GM18868 (cell line): ENCODE data around the gene MIOS.
A peak's percentile ranks its signal among the peaks of the same experiment; 100 is the strongest.
"Not testable (repeated sequence)": the region's sequence is repeated elsewhere in the genome, so short reads cannot be mapped to it uniquely, and the experiment has no call there.

ENCODE experiments used
- ATAC-seq: cut with Tn5 transposase; IDR thresholded peaks from one replicate; pipeline ENCODE4 v1.9.1; 2021; ENCODE audit warnings: mild to moderate bottlenecking, moderate library complexity; ENCODE audit not compliant: unreplicated experiment

MIOS gene

GRCh38 chr7:7554021-7554432 lies 12.7 kb upstream of the MIOS start:
- no peak for ATAC-seq

DNA sequence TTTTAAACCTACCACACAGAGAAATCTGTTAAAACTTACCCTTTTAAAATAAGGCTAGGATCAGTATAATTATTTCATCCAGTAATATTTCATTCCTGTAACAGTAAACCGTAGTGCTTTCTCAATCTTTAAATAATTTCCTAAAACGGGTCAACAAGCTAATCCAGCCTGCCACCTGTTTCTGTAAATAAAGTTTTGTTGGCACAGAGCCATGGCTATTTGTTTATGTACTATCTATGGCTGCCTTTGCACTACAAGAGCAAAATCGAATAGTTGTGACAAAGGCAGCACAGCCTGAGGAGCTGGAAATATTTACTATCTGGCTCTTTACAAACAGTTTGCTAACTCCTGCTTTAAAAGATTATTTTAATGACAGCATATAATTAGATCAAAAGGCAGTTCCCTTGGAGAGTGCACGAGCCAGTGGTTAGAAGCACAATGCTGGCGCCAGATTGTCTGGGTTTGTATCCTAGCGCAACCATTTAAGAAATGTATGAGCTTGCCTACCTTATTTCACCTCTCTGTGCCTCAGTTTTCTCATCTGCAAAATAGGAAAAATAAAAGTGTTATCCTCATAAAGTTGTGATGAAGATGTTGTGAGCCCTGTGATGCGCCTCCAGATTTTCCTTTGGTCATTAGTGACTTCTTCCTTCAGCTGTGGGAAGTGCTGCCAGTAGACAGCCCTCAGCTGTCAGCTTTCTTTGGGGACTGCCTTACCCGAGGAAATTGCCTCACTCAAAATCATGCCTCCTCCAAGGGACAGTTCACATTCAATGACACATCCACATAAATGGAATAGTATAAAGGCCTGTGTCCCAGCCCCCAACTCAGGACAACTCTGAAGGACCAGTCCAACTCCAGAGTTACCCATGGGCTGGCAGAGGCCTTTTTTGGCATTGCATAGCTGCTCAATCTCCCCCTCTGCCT lies 11.8 kb upstream of the MIOS start:
- no peak for ATAC-seq

DNA sequence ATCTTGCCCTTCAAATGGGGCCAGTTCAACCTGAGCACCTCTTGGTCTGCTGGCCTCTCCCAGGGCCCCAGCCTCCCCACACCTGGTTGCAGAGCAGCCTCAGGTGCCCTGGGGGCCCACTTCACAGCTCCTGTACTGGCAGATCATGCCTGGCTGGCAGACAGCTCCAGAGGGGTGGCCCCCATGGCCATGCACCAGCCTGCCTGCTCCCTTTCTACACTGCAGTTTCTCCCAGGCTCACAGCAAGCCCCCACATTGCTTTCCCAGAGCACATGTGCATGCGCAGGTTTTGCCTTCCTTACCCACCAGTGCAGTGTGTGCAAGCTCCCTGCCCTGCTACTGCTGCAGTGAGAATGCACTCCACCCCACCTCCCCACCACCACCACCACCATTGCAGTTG lies 9.8 kb upstream of the MIOS start:
- ATAC-seq: no peak

DNA sequence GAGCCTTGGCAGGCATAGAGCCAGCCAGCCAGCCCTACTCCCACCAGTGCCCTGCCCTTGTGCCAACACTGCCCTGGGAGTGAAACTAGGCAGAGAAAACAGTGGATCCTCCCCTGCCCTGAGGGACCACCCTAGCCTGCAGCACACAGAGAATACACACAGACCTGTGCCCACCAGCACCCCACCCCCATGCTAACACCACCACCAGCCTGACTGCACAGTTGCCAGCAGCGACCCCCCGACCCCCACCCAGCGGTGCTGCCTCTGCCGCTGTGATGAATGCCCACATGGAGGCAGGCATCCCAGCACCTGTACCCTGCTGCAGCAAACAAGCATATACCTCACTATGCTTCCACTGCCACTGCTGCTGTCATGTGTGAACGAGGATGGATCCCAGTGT lies 9.4 kb upstream of the MIOS start:
- ATAC-seq: no peak

DNA sequence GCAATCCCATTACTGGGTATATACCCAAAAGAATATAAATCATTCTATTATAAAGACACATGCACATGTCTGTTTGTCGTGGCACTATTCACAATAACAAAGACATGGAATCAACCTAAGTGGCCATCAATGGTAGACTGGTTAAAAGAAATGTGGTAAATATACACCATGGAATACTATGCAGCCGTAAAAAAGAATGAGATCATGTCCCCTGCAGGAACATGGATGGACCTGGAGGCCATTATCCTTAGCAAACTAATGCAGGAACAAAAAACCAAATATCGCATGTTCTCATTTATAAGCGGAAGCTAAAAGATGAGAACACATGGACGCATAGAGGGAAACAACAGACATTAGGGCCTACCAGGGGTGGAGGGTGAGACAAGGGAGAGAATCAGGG lies 5.1 kb upstream of the MIOS start:
- ATAC-seq: not testable (repeated sequence)

- ATAC-seq: no peak
Measured at GRCh38 chr7:7562736-7563135, 3.9 kb upstream of the MIOS start.

GRCh38 chr7:7563269-7563668 lies 3.4 kb upstream of the MIOS start:
- ATAC-seq: no peak

GRCh38 chr7:7563813-7564212 lies 2.9 kb upstream of the MIOS start:
- no peak for ATAC-seq

DNA sequence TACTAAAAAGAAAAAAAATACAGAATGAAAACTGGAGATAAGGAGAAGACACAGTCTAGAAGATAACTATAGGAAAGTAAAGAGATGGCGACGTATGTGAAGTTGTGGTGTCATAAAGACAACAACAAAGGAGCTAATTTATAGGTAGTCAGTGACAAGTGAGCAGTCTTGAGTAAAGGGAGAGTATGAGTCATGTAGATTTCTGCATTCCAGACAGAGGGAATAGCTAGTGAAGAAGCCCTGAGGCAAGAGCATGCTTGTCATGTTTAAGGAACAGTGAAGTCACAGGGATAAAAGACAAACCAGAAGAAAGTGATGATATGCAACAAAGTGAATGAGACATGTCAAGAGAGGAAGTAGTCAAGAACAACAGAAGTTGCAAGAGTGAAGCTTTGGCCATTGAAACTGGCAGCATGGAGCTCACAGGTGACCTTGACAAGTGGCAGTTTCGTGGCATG lies 2.3 kb upstream of the MIOS start:
- ATAC-seq: no peak

DNA sequence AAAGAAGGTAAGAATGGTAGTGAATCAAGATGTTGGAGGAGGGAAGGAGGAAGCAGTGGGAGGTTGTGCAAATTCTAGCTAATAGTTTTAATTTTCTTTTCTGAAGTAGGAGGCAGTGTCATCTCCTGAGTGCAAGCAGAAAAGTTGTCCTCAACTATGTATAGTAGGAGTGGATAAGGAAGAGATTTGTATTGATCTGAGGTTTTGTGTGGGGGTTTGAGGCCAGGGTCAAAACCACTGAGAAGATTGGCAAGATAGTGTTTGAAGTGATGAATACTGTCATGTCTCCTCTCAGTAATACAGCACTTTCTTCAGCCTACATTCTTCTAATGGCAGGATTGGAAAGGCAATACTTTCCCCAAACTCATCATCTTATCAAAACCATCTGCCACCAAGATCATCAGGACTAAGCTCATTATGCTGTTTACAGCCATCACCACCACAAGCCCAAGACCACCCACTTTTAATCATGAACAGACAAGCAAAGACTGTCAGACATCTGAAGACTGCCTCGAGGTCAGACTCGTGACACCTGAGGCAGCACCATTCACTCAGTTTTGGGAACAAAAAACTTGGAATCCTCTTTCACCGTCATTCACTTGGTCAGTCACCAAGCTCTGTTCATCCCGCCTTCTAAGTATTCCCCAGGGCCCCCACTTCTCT lies 1.5 kb upstream of the MIOS start:
- ATAC-seq: no peak

DNA sequence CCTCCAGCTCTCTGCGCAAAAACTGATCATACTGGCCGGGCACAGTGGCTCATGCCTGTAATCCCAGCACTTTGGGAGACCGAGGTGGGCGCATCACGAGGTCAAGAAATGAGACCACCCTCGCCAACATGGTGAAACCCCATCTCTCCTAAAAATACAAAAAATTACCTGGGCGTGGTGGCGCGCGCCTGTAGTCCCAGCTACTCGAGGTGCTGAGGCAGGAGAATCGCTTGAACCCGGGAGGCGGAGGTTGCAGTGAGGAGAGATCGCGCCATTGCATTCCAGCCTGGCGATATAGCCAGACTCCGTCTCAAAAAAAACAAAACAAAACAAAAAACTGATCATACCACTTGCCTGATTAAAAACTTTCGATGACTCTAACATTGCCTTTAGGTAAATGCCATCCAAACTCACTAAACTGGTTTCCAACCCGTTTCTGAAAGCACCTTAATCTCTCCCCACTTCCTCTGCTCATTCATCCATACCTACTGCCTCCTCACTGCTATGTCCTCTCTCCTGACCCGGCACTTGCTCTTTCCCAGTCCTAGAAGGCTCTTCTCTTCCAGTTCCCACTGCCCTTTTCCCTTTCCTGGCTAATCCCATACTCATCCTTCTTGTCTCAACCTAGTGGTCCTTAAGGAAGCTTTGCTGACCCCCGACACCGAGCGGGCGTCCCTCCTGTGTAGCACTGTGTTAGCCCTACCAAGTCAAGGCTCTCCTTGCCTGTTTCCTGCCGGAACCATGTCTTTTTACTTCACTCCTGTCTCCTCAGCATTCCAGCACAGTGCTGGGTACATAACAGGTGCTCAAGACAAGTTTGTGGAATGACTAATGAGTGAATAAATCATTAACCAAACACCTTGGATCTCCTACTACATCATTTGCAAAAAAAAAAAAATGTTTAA lies 686 bp upstream of the MIOS start:
- peak; percentile 2 for ATAC-seq

DNA sequence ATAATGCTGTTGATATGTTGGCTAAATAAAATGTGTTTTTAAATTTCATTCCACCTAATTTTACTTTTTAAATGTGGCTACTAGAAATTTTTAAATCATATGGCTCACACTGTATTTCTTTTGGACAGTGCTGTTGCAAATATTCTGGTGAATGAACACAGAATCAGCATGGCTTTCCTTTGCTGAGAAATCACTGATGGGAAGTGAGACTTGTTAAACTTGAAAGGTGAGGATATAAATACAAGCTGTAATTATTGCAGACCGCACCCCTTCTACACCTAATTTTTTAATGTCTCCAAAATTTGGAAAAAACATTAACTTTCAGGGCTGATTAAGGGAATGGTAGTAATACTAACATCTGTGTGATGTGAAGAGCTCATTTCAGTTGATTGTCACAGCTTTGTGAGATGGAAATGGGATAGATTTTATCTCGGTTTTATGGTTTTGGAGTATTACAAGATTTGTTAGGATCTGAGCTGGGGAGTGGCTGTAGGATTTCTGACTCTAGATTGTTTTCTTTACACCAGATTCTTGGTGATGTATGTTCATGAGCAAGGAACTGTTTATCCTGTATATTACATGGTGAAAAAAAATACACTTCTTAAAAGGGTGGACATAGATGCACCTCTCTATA lies 1.3 kb downstream of the MIOS start:
- ATAC-seq: no peak

DNA sequence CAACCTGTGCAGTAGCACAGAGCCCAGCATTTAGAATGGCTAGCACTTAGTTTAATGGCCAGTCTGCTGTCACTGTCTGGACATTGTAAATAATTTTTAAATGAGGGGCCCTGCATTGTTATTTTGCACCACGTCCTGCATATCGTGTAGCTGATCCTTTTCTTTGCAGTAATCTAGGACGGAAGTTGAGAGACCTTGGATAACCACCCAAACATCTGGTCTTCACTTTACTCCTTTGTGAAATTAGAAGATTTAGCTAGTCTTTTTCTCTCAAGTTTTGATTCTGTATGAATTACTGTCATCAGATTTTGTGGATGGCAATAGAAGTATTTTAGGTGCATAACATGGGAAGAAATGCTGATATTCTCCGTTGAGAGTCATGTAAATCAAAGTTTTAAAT lies 1.9 kb downstream of the MIOS start:
- no peak for ATAC-seq

- ATAC-seq: peak; percentile 55
Measured at GRCh38 chr7:7569081-7569527, 2.4 kb downstream of the MIOS start.

DNA sequence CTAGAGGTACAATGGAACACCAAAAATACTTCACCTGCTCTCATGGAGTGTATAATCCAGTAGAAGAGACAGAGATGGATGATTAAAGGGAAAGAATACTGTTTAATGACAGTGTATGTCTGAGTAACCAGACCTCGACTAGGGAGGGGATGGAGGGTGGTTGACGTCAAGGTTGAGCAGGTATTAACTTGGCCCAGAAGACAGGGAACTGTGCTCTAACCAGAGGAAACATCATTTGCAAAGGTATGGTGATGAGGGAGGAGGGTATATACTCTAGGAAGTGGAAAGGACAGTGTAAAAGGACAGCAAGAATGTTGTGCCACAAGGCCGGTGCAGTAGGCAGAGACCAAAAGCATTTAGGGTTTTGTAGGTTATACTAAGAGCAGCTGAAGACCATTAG lies 2.9 kb downstream of the MIOS start:
- peak; percentile 26 for ATAC-seq

DNA sequence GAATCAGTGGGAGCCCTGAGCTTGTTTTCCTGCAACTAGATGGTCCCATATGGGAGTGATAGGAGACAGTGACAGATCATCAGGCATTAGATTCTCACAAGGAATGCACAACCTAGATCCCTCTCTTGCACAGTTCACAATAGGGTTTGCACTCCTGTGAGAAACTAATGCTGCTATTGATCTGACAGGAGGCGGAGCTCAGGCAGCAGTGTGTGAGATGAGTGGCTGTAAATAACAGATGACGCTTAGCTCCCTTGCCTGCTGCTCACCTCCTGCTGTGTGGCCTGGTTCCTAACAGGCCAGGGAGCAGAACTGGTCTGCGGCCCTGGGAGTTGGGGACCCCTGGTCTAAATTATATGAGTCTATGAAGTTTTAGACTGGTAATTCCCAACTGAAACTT lies 3.9 kb downstream of the MIOS start:
- ATAC-seq: no peak

GRCh38 chr7:7573701-7574100 lies 7.0 kb downstream of the MIOS start:
- no peak for ATAC-seq

GRCh38 chr7:7576344-7576743 lies 9.7 kb downstream of the MIOS start:
- peak; percentile 38 for ATAC-seq

DNA sequence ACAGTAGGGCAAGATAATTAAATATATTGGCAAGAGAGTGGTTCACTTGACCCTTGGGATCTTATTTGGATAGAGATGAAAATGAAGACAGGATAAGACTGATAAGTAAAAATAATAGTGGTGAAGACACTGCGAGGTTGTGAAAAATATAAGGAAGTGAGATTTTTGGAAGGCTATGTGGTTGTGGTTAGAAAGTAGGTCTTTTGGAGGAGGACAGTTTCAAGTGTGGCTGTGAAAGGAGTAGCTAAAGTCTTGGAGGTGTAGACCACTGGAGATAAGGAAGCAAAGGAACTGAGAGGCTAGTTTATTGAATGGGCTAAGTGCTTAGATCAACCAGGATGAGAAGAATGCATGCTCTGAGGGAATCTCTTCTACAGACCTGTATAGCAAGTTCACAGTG lies 11.2 kb downstream of the MIOS start:
- ATAC-seq: peak; percentile 79

DNA sequence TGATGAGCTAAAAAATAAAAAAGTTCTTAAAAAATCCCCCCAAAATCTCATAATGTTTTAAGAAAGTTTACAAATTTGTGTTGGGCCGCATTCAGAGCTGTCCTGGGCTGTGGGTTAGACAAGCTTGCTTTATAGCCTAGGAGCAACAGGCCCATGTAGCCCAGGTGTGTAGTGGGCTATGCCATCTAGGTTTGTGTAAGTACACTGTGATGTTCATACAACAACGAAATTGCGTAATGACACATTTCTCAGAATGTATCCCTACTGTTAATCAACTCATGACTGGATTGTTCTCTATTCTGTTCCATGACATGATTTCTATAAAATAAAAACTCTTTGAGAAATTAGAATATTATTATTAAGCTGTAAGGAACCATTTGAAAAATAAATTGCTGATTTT lies 13.0 kb downstream of the MIOS start:
- no peak for ATAC-seq
